K562 (cell line): ENCODE results near the gene ELK1. TPM values are rescaled to one million over a fixed set of nuclear protein-coding genes. Genes with fewer than 3 reads are reported as not detected.

ENCODE experiments used
- ATAC-seq: fragments of 200-7000 bp; cut with Tn5 transposase; 3 replicates; pipeline ENCODE4 v1.9.1; 2020; ENCODE audit warnings: moderate library complexity
- BruUV-seq: library from RNA; stranded (reverse); fragments of 400-500 nt; replicated peaks from 2 replicates; lab custom pipeline; 2021; lab: Mats Ljungman, UMichigan
- CTCF ChIA-PET: fragments of 300-600 bp; formaldehyde crosslinking; extraction: SDS; loops from one replicate; lab custom pipeline; 2021; ENCODE audit warnings: low intra/inter-chr PET ratio; lab: Yijun Ruan, JAX
- POLR2A ChIA-PET: fragments of 300-600, 350-650 bp; sonication (Branson Sonifier 250); formaldehyde crosslinking; extraction: SDS; loops from one replicate; lab custom pipeline; 2021; ENCODE audit warnings: antibody characterized with exemption, inconsistent platforms; lab: Yijun Ruan, JAX
- DNase-seq, 4 experiments: peaks; one replicate each; pipeline versions ENCODE4 v3.0.0 to v3.0.0-alpha.2; 2011 to 2018; ENCODE audit warnings: low spot score in 3 of 4, mixed read lengths in 3 of 4; ENCODE audit errors: extremely low read depth in 1 of 4
- FAIRE-seq: peaks from 2 replicates; lab custom pipeline; 2011; peaks lifted over from hg19 to GRCh38; lab: Jason Lieb, UNC
- H2AFZ ChIP-seq: 2 replicates; pipeline ENCODE4 v1.6.0; 2011; ENCODE audit warnings: low read depth, low read length, control low read depth, inconsistent platforms
- H3K27ac ChIP-seq: fragments of 200-600 bp; 3 replicates; pipeline ENCODE4 v1.8.0; 2011; ENCODE audit warnings: low read depth, mild to moderate bottlenecking, control low read depth, inconsistent platforms, low read length, moderate library complexity, mixed read lengths; ENCODE audit errors: extremely low read depth
- H3K27me3 ChIP-seq, 2 experiments: fragments of 300-600 bp in 1 of 2; 2 replicates in 1 of 2; 3 replicates in 1 of 2; pipeline versions ENCODE4 v1.6.0 to v1.8.0; 2011; ENCODE audit warnings: inconsistent platforms in 2 of 2, low read length in 2 of 2, mild to moderate bottlenecking in 1 of 2, mixed read lengths in 1 of 2, moderate library complexity in 1 of 2; ENCODE audit not compliant: control insufficient read depth in 2 of 2, insufficient read depth in 2 of 2
- H3K36me3 ChIP-seq: fragments of 300-600 bp; 3 replicates; pipeline ENCODE4 v1.8.0; 2011; ENCODE audit warnings: mild to moderate bottlenecking, low read length, inconsistent platforms; ENCODE audit not compliant: control insufficient read depth, insufficient read depth
- H3K4me1 ChIP-seq, 2 experiments: fragments of 200-600 bp in 1 of 2; replicated peaks in 1 of 2; 2 replicates in 1 of 2; 3 replicates in 1 of 2; pipeline versions ENCODE4 v1.5.1 to v1.8.0; 2011; ENCODE audit warnings: inconsistent platforms in 2 of 2, low read length in 2 of 2, mild to moderate bottlenecking in 1 of 2, mixed read lengths in 1 of 2, moderate library complexity in 1 of 2; ENCODE audit not compliant: control insufficient read depth in 2 of 2, insufficient read depth in 2 of 2
- H3K4me2 ChIP-seq: 2 replicates; pipeline ENCODE4 v1.6.1; 2011; ENCODE audit warnings: low read length, control low read depth, inconsistent platforms, mixed read lengths; ENCODE audit not compliant: insufficient read depth
- H3K4me3 ChIP-seq: fragments of 200-600 bp; sonication (generic), shearing (Covaris generic); 2 replicates; pipeline ENCODE4 v1.5.1; 2016; ENCODE audit warnings: control low read depth, inconsistent platforms
- H3K79me2 ChIP-seq: fragments of 200-600 bp; 3 replicates; pipeline ENCODE4 v1.8.0; 2011; ENCODE audit warnings: low read length, inconsistent platforms; ENCODE audit not compliant: control insufficient read depth, insufficient read depth
- H3K9ac ChIP-seq, 2 experiments: 2 replicates each; pipeline versions ENCODE4 v1.6.0 to v1.6.1; 2011; ENCODE audit warnings: low read depth in 2 of 2, low read length in 2 of 2, control low read depth in 1 of 2, inconsistent platforms in 1 of 2, mild to moderate bottlenecking in 1 of 2, mixed read lengths in 1 of 2; ENCODE audit not compliant: insufficient read depth in 1 of 2
- H3K9me1 ChIP-seq: one replicate; pipeline ENCODE4 v1.6.0; 2011; ENCODE audit warnings: inconsistent platforms, mild to moderate bottlenecking, low read length, moderate library complexity; ENCODE audit not compliant: control insufficient read depth, insufficient read depth
- H3K9me3 ChIP-seq: replicated peaks from 2 replicates; pipeline ENCODE4 v1.5.1; 2011; ENCODE audit warnings: low read depth, low read length, inconsistent platforms; ENCODE audit not compliant: control insufficient read depth, insufficient read depth
- H4K20me1 ChIP-seq: replicated peaks from 2 replicates; pipeline ENCODE4 v1.6.1; 2011; ENCODE audit warnings: low read length, inconsistent platforms, mixed read lengths; ENCODE audit not compliant: control insufficient read depth, insufficient read depth
- C11orf30 ChIP-seq: fragments of 450-650 bp; IDR thresholded peaks from 2 replicates; pipeline ENCODE4 v1.6.1; 2016; ENCODE audit warnings: low read depth, mild to moderate bottlenecking
- E2F4 ChIP-seq: sonication (generic); formaldehyde crosslinking; IDR thresholded peaks from 2 replicates; pipeline ENCODE4 v1.8.0; 2022; ENCODE audit warnings: mild to moderate bottlenecking, low read depth, missing genetic modification reagents
- ILK ChIP-seq: fragments of 450-650 bp; IDR thresholded peaks from 2 replicates; pipeline ENCODE4 v1.6.1; 2016; ENCODE audit warnings: missing genetic modification characterization, low read depth, mild to moderate bottlenecking, missing compliant biosample characterization, moderate library complexity, borderline replicate concordance
- IRF9 ChIP-seq: fragments of 450-650 bp; IDR thresholded peaks from 2 replicates; pipeline ENCODE4 v1.6.1; 2016; ENCODE audit warnings: missing biosample characterization, missing genetic modification characterization
- LARP7 ChIP-seq: fragments of 450-650 bp; IDR thresholded peaks from 2 replicates; pipeline ENCODE4 v1.6.1; 2016
- MAFF ChIP-seq: IDR thresholded peaks from 2 replicates; pipeline ENCODE4 v1.6.1; 2012; ENCODE audit warnings: low read length, improper control_type of control experiment
- PHB2 ChIP-seq: fragments of 450-650 bp; IDR thresholded peaks from 2 replicates; pipeline ENCODE4 v1.6.1; 2017; ENCODE audit warnings: low read depth
- POLR2H ChIP-seq: IDR thresholded peaks from 2 replicates; pipeline ENCODE4 v1.6.1; 2016; ENCODE audit warnings: missing genetic modification characterization, low read depth, mild to moderate bottlenecking, control low read depth, missing compliant biosample characterization, moderate library complexity
- RBM17 ChIP-seq: fragments of 200-400 bp; formaldehyde crosslinking; IDR thresholded peaks from 2 replicates; pipeline ENCODE4 v1.6.1; 2017; ENCODE audit warnings: low read depth, mild to moderate bottlenecking, low read length, borderline replicate concordance
- SMAD2 ChIP-seq: fragments of 150-350 bp; IDR thresholded peaks from 2 replicates; pipeline ENCODE4 v1.6.1; 2014; ENCODE audit warnings: low read depth, mild to moderate bottlenecking, low read length
- TFAP4 ChIP-seq: sonication (generic); formaldehyde crosslinking; IDR thresholded peaks from 2 replicates; pipeline ENCODE4 v1.8.0; 2022; ENCODE audit warnings: missing genetic modification reagents, mild to moderate bottlenecking, moderate library complexity, borderline replicate concordance
- ZNF224 ChIP-seq: sonication (generic); formaldehyde crosslinking; IDR thresholded peaks from 2 replicates; pipeline ENCODE4 v1.8.0; 2022; ENCODE audit warnings: mild to moderate bottlenecking, missing genetic modification reagents
- ZNF324 ChIP-seq: fragments of 250-450 bp; sonication (Bioruptor Pico); IDR thresholded peaks from 2 replicates; pipeline ENCODE4 v1.4.0; 2020; ENCODE audit warnings: mild to moderate bottlenecking
- ZNF780A ChIP-seq: fragments of 250-450 bp; sonication (Bioruptor Pico); IDR thresholded peaks from 2 replicates; pipeline ENCODE4 v1.5.0; 2021; ENCODE audit warnings: mild to moderate bottlenecking
- WGBS: fragments of 100-300 bp; shearing (Covaris generic); methylation state at CpG from one replicate; pipeline ENCODE4 v1.1.6; 2016; ENCODE audit warnings: low coverage, mixed read lengths; ENCODE audit not compliant: insufficient coverage; ENCODE audit errors: missing lambda C conversion rate; 5-methylcytosine and 5-hydroxymethylcytosine counted together
- in situ Hi-C: fragments of 300-500 bp; cut with MboI; formaldehyde crosslinking; loops from 4 replicates; pipeline ENCODE4 v1.15.0; 2018; ENCODE audit warnings: inconsistent platforms, mixed read lengths
- intact Hi-C: fragments of 100-400 bp; cut with micrococcal nuclease; formaldehyde crosslinking; loops from 2 replicates; pipeline ENCODE4 v1.14.2; 2022
- polyA plus RNA-seq, 8 experiments: library from polyadenylated mRNA; depleted of rRNA in 4 of 8; stranded (reverse) in 5 of 8; unstranded in 3 of 8; fragments of >200 nt; fragmentation: Nextera tagmentation in 2 of 8; fragmentation: Illumina TruSeq in 1 of 8; extraction: Ambion mirVana in 2 of 8; extraction: Trizol in 1 of 8; gene quantifications; 2 replicates each; pipeline versions ENCODE4 v1.2.1 to v1.2.3, GENCODE V29; 2011 to 2014; ENCODE audit warnings: inconsistent platforms in 1 of 8, missing spikeins in 1 of 8
- total RNA-seq, 7 experiments: library from RNA; depleted of rRNA in 6 of 7; stranded (reverse); fragments of >200 nt in 6 of 7; fragmentation: Illumina TruSeq in 2 of 7; extraction: Trizol in 2 of 7; gene quantifications; 2 replicates each; pipeline versions ENCODE4 v1.2.1 to v1.2.3, GENCODE V29; 2011 to 2021; ENCODE audit warnings: low replicate concordance in 1 of 7

Gene ELK1
- total and polyA plus RNA-seq, 9 of the 15 experiments (the other 6 are each of a cell fraction or from before 2014, with no cell fraction given) = 4.4 to 74.9 (median 26.5) TPM

GRCh38 chrX:47595716-47596251 lies 54.6 kb downstream of the ELK1 start:
- CTCF ChIA-PET = no interaction called here
- POLR2A ChIA-PET = no interaction called here
- H3K4me1 ChIP-seq = no peaks in the 10 kb centered on the region
- H3K4me3 ChIP-seq = no peak overlapping the region
- TF ChIP-seq IRF9 (tag) = no peak
- TF ChIP-seq, all 486 proteins: peak for 0
- no peaks in the 10 kb centered on the region for H3K27me3 ChIP-seq
- no peaks in the 10 kb centered on the region for H3K79me2 ChIP-seq
- in situ Hi-C loops = no loop called here
- no peak overlapping the region for H3K9ac ChIP-seq
- no peaks in the 10 kb centered on the region for H4K20me1 ChIP-seq
- H3K36me3 ChIP-seq = no peaks in the 10 kb centered on the region
- DNase-seq (no peak), ATAC-seq (no peak), FAIRE-seq (no peak)
- 17% methylated on average over 1 of the region's 1 CpG for WGBS
- BruUV-seq = no TSS peak
- intact Hi-C loops = no loop called here
- H2AFZ ChIP-seq = no peak overlapping the region
- H3K4me2 ChIP-seq = no peak overlapping the region
- no peaks in the 10 kb centered on the region for H3K9me1 ChIP-seq
- no peak overlapping the region for H3K27ac ChIP-seq
- peaks cover 3% of the 10 kb centered on the region; the same call in 1 of the 2 replicates for H3K9me3 ChIP-seq

GRCh38 chrX:47593522-47593921 lies 56.8 kb downstream of the ELK1 start:
- no peak for FAIRE-seq
- no peak overlapping the region for H3K9ac ChIP-seq
- ChIA-PET CTCF (interaction anchor here (0.6 kb wide), 1 partner anchor 161 kb away, joined by 3 read pairs; no protein-coding TSS in a partner anchor), POLR2A (no interaction called here)
- intact Hi-C loops (no loop called here), in situ Hi-C loops (no loop called here)
- 13% methylated on average over 4 of the region's 4 CpGs for WGBS
- H3K27ac ChIP-seq = no peak overlapping the region
- no peak for ATAC-seq
- DNase-seq = no peak
- H3K9me3 ChIP-seq = peaks cover 3% of the 10 kb centered on the region; the same call in 1 of the 2 replicates
- H3K79me2 ChIP-seq = no peaks in the 10 kb centered on the region
- no peak overlapping the region for H2AFZ ChIP-seq
- no peaks in the 10 kb centered on the region for H3K4me1 ChIP-seq
- no peaks in the 10 kb centered on the region for H3K27me3 ChIP-seq
- no peak overlapping the region for H3K4me3 ChIP-seq
- no TSS peak for BruUV-seq
- no peaks in the 10 kb centered on the region for H3K9me1 ChIP-seq
- no peaks in the 10 kb centered on the region for H3K36me3 ChIP-seq
- H4K20me1 ChIP-seq = no peaks in the 10 kb centered on the region
- H3K4me2 ChIP-seq = no peak overlapping the region
- TF ChIP-seq E2F4 (CRISPR knock-in tag) (no peak), PHB2 (no peak), ILK (tag) (no peak), C11orf30 (no peak), RBM17 (no peak), SMAD2 (no peak), ZNF780A (CRISPR knock-in tag) (no peak), POLR2H (tag) (no peak), ZNF324 (no peak), TFAP4 (CRISPR knock-in tag) (no peak), LARP7 (no peak), ZNF224 (no peak), MAFF (no peak)
